ENCODE results near the gene TPGS2.
A peak's percentile ranks its signal among the peaks of the same experiment; 100 is the strongest.
"Not testable (repeated sequence)": the region's sequence is repeated elsewhere in the genome, so short reads cannot be mapped to it uniquely, and the experiment has no call there.

TPGS2 gene, protein sequence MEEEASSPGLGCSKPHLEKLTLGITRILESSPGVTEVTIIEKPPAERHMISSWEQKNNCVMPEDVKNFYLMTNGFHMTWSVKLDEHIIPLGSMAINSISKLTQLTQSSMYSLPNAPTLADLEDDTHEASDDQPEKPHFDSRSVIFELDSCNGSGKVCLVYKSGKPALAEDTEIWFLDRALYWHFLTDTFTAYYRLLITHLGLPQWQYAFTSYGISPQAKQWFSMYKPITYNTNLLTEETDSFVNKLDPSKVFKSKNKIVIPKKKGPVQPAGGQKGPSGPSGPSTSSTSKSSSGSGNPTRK

DNA sequence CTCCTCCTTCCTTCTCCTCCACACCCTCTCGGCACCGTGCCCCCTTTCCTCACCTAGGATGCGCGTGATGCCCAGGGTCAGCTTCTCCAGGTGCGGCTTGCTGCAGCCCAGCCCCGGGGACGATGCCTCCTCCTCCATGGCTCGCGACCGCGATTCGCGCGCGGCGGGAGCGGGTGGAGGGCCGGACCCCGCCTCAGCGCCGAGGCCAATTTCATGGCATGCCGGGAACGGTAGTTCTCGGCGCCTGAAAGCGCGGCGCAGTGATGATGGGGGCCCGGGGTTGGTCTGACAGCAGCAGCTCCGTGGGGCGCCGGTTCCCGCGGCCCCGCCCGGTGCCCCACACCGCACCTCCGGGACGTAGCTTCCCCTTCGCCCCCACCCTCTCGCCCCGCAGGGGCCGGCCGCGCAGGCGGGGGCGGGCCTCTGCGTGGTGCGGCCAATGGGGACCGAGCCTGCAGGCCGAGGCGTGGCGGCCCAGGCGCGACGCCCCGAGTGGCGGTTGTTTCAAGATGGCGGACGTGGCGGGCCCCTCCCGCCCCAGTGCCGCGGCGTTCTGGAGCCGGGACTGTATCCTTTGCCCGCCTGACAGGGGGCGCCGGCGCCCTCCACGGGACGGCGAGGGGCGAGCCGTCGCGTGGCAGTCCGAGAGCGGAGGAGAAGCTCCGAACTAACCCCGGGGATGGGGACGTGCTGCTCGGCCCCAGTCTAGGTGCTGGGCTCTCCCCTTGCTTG, at the start of gene TPGS2, which contains the start of gene KIAA1328:
Gene TPGS2, minus strand, starts transcription at position 373 of the 732 bp plus-strand sequence. Its CDS starts 235 bp downstream, at position 138.
Gene KIAA1328, plus strand, starts transcription at position 498 of the 732 bp plus-strand sequence. Its CDS starts 12 bp downstream, at position 510.
- DNase-seq (ENCODE audit: low spot score), result peak; percentile 89

DNA sequence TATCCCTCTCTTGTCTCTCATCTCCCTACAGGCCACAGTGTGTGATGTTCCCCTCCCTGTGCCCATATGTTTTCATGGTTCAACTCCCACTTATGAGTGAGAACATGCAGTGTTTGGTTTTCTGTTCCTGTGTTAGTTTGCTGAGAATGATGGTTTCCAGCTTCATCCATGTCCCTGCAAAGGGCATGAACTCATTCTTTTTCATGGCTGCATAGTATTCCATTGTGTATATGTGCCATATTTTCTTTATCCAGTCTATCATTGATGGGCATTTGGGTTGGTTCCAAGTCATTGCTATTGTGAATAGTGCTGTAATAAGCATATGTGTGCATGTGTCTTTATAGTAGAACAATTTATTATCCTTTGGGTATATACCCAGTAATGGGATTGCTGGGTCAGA, 45.0 kb upstream of the TPGS2 start:
- not testable (repeated sequence) for DNase-seq (ENCODE audit: low spot score)

DNA sequence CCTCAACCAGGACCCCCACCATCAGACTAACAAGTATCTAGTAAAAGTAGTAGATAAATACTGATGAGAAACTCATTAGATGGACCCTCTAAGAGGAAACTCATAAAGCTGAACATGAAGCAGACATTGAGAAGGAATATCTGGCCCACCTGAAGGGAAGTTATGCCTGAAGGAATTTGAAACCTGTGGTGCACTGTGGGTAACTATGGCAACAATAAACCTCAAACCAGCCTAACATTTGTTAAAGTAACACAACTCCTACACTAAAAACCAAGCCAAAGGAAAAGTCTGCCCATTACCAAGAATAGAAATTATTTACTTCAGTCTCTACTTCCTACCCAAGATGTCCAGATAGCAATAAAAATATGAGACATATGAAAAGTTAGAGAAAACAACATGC, 43.5 kb upstream of the TPGS2 start:
- DNase-seq (ENCODE audit: low spot score), result no peak

DNA sequence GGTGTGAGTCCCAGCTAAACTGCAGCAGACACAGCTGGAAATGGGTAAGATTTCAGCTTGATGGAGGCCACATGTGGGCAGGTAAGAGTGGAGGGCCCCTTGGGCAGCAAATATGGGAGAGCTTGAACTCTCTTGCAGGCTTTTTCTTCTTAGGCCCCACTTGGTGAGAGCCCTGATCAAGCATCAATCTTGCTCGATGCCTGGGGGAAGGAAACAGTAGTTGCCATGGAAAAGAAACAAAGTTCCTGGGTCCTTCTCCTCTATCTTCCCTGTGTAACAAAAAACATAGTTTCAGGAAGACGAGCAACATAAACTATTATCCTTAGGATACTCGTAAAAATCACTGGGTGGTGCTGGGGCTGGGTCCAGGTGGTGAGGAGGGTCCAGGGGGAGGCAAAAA, 43.0 kb upstream of the TPGS2 start:
- DNase-seq (ENCODE audit: low spot score), result no peak

DNA sequence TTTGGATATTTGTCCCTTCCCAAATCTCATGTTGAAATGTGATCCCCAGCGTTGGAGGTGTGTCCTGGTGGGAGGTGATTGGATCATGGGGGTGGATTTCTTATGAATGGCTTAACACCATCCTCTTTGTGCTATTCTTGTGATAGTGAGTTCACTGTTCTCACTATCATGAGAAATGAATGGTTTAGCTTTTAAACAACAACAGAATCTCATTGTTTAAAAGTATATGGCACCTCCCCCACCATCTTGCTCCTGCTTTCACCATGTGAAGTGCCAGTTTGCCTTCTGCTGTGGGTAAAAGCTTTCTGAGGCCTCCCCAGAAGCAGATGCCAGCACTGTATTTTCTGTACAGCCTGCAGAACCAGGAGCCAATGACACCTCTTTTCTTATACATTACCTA, 38.3 kb upstream of the TPGS2 start:
- DNase-seq (ENCODE audit: low spot score), result peak; percentile 14

DNA sequence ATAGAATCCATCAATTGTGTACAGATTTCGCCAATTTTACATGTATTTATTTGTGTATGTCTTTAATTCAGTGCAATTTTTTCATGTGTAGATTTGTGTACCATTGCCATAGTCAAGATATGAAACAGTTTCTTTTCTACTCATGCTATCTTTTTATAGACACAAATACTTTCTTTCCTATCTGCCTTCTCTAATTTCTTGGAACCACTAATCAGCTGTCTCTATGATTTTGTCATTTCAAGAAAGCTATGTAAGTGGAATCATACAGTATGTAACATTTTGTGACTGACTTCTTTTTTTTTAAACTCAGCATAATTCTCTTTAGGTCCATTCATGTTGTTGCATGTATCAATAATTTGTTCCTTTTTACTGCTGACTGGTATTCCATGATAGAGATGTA, 33.4 kb upstream of the TPGS2 start:
- no peak for DNase-seq (ENCODE audit: low spot score)

DNA sequence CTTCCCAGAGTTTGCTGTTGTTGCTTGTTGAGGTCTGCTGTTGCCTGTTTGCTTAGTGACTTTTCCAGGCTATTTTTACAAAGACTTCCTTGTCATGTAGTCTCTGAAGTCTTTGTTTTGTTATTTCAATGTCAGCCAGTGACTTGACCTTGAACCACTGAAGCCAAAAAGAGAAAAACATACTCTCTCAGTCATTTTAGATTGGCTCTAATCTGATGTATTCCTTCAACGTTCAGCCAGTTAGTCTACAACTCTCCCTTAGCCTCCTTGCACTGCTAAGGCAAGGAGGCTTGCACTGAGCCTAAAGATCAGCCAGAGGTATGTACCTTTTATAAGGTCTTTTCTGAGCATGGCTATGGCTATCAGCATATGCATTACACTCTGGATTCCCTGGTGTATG, 28.0 kb upstream of the TPGS2 start:
- DNase-seq (ENCODE audit: low spot score), result peak; percentile 6

DNA sequence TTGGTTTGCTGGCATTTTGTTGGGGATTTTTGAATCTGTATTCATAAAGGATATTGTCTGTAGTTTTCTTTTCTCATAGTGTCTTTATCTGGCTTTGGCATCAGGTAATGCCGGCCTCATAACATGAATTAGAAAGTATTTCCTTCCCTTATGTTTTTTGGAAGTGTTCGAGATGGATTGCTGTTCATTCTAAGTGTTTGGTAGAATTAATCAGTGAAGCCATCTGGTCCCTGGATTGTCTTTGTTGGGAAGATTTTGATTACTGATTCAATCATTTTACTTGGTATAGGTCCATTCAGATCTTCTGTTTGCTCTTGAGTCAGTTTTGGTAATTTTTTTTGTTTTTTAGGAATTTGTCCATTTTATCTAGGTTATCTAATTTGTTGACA, 22.4 kb upstream of the TPGS2 start:
- DNase-seq (ENCODE audit: low spot score), result no peak

DNA sequence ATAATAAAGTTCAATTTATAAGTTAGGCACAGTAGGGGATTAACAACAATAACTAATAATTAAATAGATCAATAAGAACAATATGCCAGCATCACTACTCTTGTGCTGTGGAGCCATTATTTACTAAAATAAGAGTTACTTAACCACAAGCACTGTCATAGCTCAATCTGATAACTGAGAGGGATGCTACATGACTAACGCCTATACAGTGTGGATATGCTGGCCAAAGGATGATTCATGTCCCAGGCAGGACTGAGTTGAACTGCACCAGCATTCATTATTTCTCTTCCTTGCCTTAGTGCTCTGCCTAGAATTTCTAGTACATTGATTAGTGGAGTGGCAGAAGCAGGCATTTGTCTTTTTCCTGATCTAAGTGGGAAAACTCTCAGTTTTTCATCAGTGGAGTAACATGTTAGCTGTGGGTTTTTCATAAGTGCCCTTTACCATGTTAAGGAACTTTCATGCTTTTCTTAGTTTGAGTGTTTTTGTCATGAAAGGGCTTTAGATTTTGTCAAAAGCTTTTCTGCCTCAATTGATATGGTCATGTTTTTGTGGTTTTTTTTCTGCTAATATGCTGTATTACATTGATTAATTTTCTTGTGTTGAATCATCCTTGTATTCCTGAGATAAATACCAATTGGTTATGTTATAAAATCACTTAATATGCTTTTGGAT, 21.9 kb upstream of the TPGS2 start:
- no peak for DNase-seq (ENCODE audit: low spot score)

DNA sequence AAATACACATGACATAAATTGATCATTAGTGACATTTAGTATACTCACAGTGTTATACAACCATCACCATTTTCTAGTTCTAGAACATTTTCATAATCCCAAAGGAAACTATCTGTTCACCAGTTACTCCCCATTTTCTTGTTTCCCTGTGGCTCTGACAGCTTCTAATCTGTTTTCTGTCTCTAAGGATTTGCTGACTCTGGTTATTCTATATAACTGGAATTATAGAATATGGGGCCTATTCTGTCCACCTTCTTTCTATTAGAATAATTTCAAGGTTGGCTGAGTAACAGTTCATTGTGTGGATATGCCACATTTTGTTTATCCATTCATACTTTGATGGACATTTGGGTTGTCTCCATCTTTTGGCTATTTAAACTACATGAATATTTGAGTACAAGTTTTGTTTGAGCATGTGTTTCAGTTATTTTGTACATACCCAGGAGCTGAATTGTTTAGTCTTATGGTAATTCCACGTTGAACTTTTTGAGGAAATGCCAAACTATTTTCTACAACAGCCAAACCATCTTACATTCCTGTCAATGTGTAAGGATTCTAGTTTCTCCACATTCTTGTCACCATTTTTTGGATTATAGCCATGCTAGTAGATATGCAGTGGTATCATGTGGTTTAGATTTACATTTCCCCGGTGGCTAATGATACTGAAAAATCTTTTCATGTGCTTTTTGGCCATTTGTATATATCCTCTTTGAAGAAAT, 20.6 kb upstream of the TPGS2 start:
- DNase-seq (ENCODE audit: low spot score), result no peak

DNA sequence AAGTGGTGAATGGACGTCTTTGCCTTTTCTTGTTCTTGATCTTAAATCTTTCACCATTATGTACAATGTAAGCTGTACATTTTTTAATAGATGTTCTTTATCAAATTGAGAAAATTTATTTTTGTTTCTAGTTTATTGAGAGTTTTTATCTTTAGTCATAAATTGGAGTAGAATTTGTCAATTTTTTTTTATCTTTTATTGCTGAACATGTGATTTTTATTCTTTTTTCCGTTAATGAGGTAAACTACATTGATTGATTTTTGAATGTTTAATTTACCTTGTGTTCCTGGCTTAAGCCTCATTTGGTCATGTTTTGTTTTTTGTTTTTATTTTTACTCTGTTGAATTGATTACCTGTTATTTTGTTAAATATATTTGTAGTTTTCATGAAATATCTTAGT, 19.8 kb upstream of the TPGS2 start:
- DNase-seq (ENCODE audit: low spot score), result no peak

DNA sequence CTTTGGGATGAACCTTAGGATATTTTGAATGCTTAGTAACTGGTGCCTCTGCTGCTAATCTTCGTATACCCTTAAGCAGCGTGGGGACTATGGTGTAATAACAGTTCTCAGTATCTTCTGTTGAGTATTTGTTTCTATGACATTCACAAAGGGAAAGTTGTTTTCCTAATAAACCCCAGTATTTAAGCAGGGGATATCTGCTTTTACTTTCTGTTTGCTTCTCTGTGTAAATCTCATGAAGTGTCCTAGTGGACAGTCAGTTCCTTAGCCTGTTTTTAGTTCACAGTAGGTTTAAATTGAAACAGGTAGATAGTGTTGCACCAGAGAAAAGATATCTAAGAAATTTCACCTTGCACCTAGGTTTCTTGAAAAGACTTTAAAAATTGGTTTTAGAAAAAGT, 15.0 kb upstream of the TPGS2 start:
- no peak for DNase-seq (ENCODE audit: low spot score)

DNA sequence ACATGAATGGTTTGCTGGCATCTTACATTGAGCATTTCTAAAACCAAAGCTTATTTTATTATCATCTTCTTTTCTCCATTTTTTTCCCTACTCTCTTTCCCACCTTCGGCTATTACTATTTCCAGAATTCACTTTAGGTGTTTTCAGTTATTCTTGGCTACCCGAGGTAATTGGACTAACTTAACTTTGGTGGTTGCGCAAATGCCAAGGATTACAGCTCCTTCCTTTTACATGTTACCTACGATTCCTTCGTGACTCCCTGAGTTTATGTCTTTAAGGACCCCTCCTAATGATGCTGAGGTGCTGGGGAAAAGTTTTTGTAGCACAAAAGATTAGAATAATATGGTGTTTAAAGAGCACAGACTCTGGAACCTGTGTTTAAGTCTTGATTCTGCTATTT, 14.4 kb upstream of the TPGS2 start:
- no peak for DNase-seq (ENCODE audit: low spot score)

DNA sequence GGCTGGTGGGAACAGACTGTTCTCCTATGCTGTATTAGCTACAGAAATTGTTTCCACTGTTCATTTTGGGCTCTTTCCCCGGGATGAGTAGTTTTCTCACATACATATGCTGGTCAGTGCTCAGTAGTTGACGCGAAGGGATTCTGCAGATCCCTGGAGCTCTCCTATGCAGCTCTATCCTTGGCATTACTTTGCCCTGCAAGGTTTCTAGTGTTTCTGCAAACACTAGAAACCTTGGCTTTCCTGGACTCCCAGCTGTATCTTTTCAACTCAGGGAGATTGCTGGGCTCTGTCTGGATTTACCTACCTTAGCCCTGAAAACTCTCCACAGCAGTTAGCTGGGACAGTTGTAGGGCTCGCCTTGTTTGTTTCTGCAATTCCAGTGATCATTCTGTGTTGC, 11.0 kb upstream of the TPGS2 start:
- DNase-seq (ENCODE audit: low spot score), result no peak

DNA sequence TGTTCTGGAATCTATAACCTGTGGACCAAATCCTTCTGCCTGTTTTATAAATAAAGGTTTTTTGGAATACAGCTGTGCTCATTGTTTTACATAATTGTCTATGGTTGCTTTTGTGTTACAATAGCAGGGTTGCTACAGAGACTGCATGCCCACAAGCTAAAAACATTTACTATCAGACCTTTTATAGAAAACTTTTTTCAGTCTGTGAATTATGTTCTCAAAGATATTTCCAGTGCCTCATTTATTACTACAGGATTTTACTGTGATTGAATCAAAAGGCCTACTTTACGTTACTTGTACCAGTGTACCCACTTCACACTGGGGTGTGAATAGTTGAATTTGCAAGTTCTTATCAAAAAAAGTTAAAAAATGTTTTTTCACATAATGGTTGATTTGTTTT, 7.1 kb upstream of the TPGS2 start:
- DNase-seq (ENCODE audit: low spot score), result no peak

DNA sequence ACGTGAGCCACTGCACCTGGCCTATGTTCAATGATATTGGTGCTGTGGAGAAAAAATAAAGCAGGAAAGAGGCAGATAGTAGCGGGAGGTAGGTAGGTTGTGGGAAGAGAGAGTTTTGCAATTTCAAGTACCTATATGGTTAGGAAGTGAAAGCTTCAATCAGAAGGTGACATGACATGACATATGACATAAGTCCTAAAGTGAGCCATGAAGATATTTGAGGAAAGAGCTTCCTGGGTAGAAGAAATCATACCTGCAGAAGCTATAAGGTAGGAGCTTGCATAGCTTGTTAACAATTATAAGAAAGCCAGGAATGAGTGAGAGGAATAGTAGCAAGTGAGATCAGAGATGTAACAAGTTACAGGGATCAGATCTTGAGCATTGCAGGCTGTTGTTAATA, 4.3 kb upstream of the TPGS2 start:
- DNase-seq (ENCODE audit: low spot score), result peak; percentile 54

DNA sequence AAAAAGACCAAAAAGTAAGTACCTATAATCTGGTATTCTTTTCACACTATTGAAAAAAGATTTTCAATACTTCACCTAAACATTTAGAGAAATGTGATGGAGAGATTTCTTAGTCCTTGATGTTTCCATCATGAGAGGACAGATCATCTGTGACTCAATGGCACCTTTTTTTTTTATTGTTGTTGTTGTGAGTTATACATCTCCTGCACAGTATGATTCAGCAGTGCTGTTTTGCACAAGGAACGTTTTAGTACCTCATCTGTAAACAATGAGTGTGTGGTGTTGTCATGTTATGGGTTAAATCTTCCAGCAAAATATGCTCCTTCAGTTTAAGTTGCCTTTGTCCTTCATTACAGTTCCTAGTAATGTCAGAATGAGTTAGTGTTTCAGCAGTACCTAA, 2.3 kb upstream of the TPGS2 start:
- DNase-seq (ENCODE audit: low spot score), result no peak

DNA sequence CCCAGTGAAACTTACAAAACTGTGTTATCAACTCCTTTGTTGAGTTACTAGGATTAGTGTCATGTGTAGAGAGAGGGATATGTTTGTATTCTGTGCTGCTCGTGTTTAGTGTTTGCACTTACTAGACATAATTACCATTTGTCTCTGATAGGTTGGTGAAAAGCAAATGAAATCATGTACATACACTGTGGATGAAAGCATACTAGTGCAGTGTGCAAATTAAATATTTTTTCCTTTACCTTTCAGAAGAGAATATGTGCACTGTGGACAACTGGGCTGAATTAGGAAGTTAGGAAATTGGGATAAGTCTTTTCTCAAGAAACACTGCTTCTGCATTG, 1.3 kb upstream of the TPGS2 start:
- DNase-seq (ENCODE audit: low spot score), result no peak

DNA sequence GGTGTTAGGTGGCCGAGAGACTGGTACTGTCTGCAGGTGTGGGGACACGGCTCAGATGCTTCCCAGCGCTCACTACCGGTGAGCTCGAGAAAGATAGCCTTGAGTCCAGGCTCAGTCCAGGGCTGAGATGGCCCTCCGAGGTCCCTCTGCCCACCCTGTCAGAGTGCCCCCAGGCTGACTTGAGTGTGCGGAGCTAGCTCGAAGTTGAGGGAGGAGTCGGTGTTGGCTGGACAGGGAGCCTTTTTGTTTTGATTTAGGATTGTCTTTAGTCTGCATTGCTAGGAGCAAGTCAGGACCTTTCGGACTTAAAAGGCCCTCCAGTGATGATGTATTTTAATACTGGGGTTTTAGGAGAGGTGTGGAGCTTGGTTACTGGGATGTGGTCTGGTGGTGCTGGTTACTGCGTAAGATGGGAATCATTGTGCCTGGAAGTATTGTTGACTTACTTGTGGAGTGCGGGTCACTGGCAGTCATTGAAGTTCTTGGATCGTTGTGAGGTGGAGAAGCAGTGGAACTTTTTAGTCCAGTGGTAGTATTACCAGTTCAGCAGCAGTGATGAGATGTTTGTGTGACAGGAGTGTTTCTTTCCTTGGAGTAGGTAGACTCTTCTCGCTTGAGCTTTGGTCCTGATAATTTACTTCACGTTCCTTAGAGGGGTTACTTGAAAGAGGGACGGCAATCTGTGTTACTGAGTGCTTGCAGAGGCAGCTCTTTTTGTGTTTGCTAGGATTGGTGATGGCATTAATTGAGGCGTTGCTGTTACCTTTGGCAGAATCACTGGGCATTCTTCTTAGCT, 758 bp upstream of the TPGS2 start:
- peak; percentile 39 for DNase-seq (ENCODE audit: low spot score)

DNA sequence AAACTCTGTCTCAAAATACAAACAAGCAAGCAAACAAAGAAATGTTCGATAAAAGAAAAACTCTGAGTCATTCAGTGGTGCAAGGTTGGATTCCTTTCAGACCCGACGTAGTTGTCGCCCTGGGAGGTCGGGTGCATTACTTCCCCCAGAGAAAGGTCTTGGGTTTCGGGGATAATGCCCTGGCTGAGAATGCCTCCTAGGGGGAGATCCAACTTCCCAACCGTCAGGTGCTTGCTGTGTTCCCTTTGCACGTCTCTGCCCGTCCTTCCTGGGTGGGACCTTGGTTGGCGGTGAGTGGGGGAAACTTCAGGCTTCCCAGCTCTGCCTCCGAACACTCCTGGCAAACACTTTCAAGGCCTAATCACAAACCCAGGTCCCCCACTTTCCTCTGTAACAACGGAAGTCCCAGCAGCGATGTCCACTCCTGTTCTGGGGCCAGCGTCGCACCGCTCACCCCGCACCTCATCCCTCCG, 609 bp downstream of the TPGS2 start:
- peak; percentile 32 for DNase-seq (ENCODE audit: low spot score)

DNA sequence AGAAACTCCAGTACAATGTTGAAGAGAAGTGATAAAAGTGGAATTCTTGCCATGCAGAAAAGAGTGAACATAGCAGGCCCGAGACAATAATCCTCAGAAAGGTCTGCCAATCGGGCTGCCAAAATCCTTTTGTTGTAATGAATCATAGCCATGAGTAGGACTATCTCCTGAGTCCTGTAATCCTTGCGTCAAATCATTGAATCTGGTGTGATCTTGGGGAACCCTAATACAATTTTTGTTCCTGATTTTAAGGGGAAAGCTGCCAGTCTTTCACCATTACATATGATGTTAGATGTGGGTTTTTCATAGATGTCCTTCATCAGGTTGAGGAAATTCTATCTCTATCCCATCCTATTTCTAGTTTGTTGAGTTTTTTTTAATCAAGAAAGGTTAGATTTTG, 2.2 kb downstream of the TPGS2 start:
- no peak for DNase-seq (ENCODE audit: low spot score)

DNA sequence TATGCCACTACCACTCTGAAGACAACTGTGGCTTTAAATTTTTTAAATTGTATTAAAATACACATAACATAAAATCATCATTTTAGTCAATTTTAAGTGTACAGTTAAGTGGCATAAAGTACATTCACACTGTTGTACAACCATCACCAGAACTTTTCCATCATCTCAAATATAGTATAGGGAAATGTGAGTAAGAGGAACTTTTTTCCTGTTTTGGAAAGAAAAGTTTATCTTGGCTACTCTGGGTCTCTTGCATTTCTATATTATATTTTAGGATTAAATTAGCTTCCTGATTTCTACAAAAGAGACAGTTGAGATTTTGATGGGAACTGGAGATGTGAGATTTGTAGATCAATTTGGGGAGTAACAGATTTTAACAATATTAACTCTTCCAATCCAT, 3.3 kb downstream of the TPGS2 start:
- DNase-seq (ENCODE audit: low spot score), result no peak

Measured in putamen (tissue), 1 donor.